IPS-20b (cell line): Measurements from ENCODE around the gene POLR3A.
"Not testable (repeated sequence)": the region's sequence is repeated elsewhere in the genome, so short reads cannot be mapped to it uniquely, and the experiment has no call there.

Experiments
- H3K27ac ChIP-seq: one replicate; pipeline ENCODE4 v1.5.1; 2013; ENCODE audit warnings: low read length
- H3K27me3 ChIP-seq: 2 replicates; pipeline ENCODE4 v1.6.1; 2013; ENCODE audit warnings: mild to moderate bottlenecking, low read length, inconsistent platforms; ENCODE audit not compliant: insufficient read depth
- H3K36me3 ChIP-seq: 2 replicates; pipeline ENCODE4 v1.6.1; 2013; ENCODE audit warnings: low read depth, mild to moderate bottlenecking, inconsistent platforms, low read length, moderate library complexity; ENCODE audit not compliant: insufficient read depth
- H3K4me1 ChIP-seq: 2 replicates; pipeline ENCODE4 v1.6.1; 2013; ENCODE audit warnings: mild to moderate bottlenecking, control low read depth, inconsistent platforms, low read length, moderate library complexity; ENCODE audit not compliant: insufficient read depth
- H3K4me3 ChIP-seq: 2 replicates; pipeline ENCODE4 v1.5.1; 2013; ENCODE audit warnings: mild to moderate bottlenecking, low read length, inconsistent platforms
- H3K9ac ChIP-seq: 2 replicates; pipeline ENCODE4 v1.6.1; 2013; ENCODE audit warnings: low read depth, mild to moderate bottlenecking, inconsistent platforms, low read length, moderate library complexity
- H3K9me3 ChIP-seq: 2 replicates; pipeline ENCODE4 v1.6.1; 2013; ENCODE audit warnings: mild to moderate bottlenecking, low read depth, low read length, inconsistent platforms; ENCODE audit not compliant: insufficient read depth

The POLR3A gene

DNA sequence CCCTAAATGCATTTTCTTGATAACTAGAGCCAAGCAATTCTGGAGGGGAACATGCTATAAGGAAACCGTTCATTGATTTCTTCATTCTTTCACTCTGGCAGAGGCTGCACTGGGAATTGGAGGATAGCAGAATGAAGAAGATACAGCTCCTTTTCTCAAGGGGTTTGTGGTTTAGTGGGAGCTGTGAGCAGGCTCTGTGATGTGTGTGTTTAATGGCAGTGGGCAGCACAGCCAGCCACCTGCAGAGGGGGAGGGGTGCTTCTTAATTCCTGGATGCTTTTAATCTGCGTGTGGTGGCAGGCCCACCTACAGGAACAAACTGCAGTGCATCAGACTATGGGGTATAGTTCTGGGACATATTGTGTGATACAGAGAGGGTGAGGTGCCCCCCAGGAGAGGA lies 36.3 kb upstream of the POLR3A start:
- H3K4me3 ChIP-seq, result no peak overlapping the region
- no peaks in the 10 kb centered on the region for H3K4me1 ChIP-seq
- H3K27me3 ChIP-seq, result no peaks in the 10 kb centered on the region
- no peaks in the 10 kb centered on the region for H3K36me3 ChIP-seq
- no peak overlapping the region for H3K27ac ChIP-seq
- H3K9me3 ChIP-seq, result no peaks in the 10 kb centered on the region
- no peak overlapping the region for H3K9ac ChIP-seq

DNA sequence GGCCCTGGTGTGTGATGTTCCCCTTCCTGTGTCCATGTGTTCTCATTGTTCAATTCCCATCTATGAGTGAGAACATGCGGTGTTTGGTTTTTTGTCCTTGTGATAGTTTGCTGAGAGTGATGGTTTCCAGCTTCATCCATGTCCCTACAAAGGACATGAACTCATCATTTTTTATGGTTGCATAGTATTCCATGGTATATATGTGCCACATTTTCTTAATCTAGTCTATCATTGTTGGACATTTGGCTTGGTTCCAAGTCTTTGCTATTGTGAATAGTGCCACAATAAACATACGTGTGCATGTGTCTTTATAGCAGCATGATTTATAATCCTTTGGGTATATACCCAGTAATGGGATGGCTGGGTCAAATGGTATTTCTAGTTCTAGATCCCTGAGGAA lies 35.6 kb upstream of the POLR3A start:
- H3K4me1 ChIP-seq, H3K4me3 ChIP-seq, H3K9ac ChIP-seq, H3K27ac ChIP-seq, H3K9me3 ChIP-seq, H3K36me3 ChIP-seq, H3K27me3 ChIP-seq: not testable (repeated sequence)

DNA sequence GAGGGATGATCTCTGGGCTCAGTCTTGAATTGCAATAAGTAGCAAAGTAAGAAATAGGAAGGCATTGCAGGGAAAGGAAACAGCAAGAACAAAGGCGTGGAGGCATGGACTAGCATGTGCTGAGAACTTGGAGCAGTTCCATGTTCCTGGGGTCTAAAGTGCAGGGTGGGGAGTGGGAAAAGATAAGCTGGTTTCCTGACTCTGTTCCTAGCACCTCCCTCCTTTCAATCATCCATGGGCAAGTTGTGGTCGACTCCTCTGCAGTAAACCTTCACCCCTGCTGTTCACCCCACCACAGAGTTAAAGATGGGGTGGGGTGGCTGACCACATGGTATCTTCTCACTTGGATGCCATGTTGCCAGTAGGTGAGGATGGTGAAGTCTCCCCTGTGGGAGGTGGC lies 33.9 kb upstream of the POLR3A start:
- H3K27ac ChIP-seq, result no peak overlapping the region

GRCh38 chr10:78062296-78062695 lies 33.0 kb upstream of the POLR3A start:
- Histone ChIP-seq H3K27ac (no peak overlapping the region), H3K27me3 (no peaks in the 10 kb centered on the region), H3K9ac (no peak overlapping the region), H3K36me3 (no peaks in the 10 kb centered on the region), H3K4me1 (peaks cover 5% of the 10 kb centered on the region; the same call in 1 of the 2 replicates), H3K4me3 (no peak overlapping the region), H3K9me3 (no peaks in the 10 kb centered on the region)

More for the DNA sequence above, 33.9 kb upstream of the POLR3A start:
- peaks cover 5% of the 10 kb centered on the region; the same call in 1 of the 2 replicates for H3K4me1 ChIP-seq
- H3K36me3 ChIP-seq, result no peaks in the 10 kb centered on the region
- no peaks in the 10 kb centered on the region for H3K27me3 ChIP-seq
- no peak overlapping the region for H3K4me3 ChIP-seq
- H3K9ac ChIP-seq, result no peak overlapping the region
- H3K9me3 ChIP-seq, result no peaks in the 10 kb centered on the region

GRCh38 chr10:78059906-78060702 lies 30.8 kb upstream of the POLR3A start:
- H3K4me1 ChIP-seq, result peaks cover 5% of the 10 kb centered on the region; the same call in 1 of the 2 replicates
- no peak overlapping the region for H3K4me3 ChIP-seq
- no peaks in the 10 kb centered on the region for H3K27me3 ChIP-seq
- H3K27ac ChIP-seq, result no peak overlapping the region
- no peaks in the 10 kb centered on the region for H3K36me3 ChIP-seq
- H3K9ac ChIP-seq, result no peak overlapping the region
- no peaks in the 10 kb centered on the region for H3K9me3 ChIP-seq

DNA sequence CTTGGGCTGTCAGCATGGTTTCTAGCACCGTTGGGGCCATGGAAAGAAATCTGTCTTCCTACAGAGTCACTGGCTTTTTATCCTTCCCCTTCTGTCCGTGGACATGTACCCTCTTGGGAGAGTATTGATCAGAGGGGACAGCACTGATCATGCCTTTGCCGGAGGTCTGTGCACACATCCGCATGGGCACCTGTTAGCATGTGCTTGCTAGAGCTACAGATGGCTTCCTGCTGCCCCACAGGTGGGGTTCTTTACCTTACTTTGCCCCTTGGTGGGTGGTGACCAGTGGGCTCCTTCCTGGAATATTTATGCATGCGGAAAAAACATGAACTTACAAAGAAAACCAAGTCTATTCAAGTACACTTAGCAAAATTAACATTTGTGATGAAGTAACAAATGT lies 29.2 kb upstream of the POLR3A start:
- Histone ChIP-seq H3K36me3 (no peaks in the 10 kb centered on the region), H3K27ac (no peak overlapping the region), H3K9me3 (no peaks in the 10 kb centered on the region), H3K4me1 (peaks cover 5% of the 10 kb centered on the region; the same call in 1 of the 2 replicates), H3K27me3 (no peaks in the 10 kb centered on the region), H3K4me3 (no peak overlapping the region), H3K9ac (no peak overlapping the region)

DNA sequence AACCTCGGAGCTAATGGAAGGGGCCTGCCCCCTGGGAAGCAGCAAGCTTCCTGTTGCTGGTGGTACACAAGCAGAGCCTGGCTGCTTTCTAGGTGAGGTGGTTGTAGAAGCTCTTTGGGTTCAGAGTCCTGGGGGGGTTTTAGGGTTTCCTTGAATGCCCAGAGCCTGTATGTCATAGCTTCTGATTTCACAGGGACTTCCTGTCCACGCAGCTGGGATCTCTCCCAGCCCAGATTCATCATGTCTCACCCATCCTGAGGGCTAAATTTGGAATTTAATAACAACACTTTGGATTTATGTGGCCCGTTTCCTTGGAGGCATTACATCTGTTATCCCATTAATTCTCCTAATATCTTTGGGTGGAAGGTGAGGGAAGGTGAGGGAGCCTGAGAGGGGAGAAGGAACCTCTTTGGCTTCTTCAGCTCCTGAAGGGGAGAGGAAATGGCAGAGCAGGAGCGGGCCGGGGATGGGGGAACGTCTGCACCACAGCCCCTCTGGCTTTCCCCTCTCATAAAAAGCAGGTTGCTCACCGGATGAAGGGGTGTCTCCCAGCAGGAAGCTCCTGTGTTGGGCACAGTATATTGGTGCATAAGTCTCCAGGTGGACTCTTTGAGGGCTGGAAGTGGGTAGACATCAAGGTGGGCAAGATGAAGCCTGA lies 24.0 kb upstream of the POLR3A start:
- Histone ChIP-seq H3K4me1 (no peaks in the 10 kb centered on the region; the same call in 1 of the 2 replicates), H3K36me3 (no peaks in the 10 kb centered on the region), H3K9me3 (no peaks in the 10 kb centered on the region), H3K27ac (no peak overlapping the region), H3K4me3 (no peak overlapping the region), H3K27me3 (no peaks in the 10 kb centered on the region), H3K9ac (no peak overlapping the region)

DNA sequence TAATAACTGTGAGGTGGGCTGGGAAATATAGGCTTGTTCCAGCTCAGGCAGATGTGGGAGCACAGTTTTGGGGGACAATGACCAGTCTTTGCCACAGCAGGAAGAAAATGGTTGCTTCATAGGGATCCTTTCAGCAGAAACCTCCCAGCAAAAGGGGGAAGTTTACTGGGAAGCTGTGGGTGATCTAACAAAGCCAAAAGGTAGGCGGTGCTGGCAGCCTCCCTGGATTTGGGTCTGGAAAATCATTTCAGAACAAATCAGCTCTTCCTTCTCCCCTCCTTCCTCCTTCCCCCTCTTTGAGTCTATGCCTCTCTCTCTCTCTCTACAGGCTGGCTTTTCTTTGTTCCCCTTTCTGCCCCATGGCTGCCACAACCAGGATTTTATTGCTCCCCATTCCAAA lies 20.5 kb upstream of the POLR3A start:
- Histone ChIP-seq H3K4me3 (no peak overlapping the region), H3K27ac (no peak overlapping the region), H3K9me3 (no peaks in the 10 kb centered on the region), H3K36me3 (no peaks in the 10 kb centered on the region), H3K4me1 (peaks cover 3% of the 10 kb centered on the region; the same call in 1 of the 2 replicates), H3K27me3 (no peaks in the 10 kb centered on the region), H3K9ac (no peak overlapping the region)

GRCh38 chr10:78047314-78047891 lies 18.1 kb upstream of the POLR3A start:
- Histone ChIP-seq H3K4me1 (peaks cover 9% of the 10 kb centered on the region; the same call in 1 of the 2 replicates), H3K27ac (no peak overlapping the region), H3K4me3 (no peak overlapping the region; the same call in 1 of the 2 replicates), H3K9ac (no peak overlapping the region), H3K27me3 (no peaks in the 10 kb centered on the region), H3K9me3 (no peaks in the 10 kb centered on the region), H3K36me3 (peaks cover 5% of the 10 kb centered on the region)

- no peak overlapping the region for H3K9ac ChIP-seq
- H3K4me1 ChIP-seq, result peaks cover 9% of the 10 kb centered on the region; the same call in 1 of the 2 replicates
- no peak overlapping the region for H3K4me3 ChIP-seq
- H3K27ac ChIP-seq, result no peak overlapping the region
- peaks cover 11% of the 10 kb centered on the region for H3K36me3 ChIP-seq
- no peaks in the 10 kb centered on the region for H3K27me3 ChIP-seq
- H3K9me3 ChIP-seq, result no peaks in the 10 kb centered on the region
Observed at GRCh38 chr10:78046711-78047269, 17.5 kb upstream of the POLR3A start.

DNA sequence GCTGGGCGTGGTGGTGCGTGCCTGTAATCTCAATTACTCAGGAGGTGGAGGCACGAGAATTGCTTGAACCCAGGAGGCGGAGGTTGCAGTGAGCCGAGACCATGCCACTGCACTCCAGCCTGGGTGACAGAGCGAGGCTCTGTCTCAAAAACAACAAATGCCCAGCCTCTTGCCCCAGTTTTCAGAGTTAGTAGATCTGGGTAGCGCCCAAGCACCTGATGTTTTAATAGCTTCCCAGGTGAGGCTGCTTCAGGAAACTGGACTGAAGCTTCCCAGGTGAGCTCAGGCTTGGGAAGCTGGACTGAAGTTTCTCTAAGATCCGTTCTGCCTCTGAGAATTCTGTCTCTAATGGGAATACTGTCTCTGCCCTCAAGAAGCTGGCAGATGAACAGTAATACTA lies 16.5 kb upstream of the POLR3A start:
- H3K4me1 ChIP-seq, result peaks cover 12% of the 10 kb centered on the region
- H3K9ac ChIP-seq, result no peak overlapping the region
- no peak overlapping the region for H3K4me3 ChIP-seq
- H3K9me3 ChIP-seq, result no peaks in the 10 kb centered on the region
- H3K27me3 ChIP-seq, result no peaks in the 10 kb centered on the region
- H3K36me3 ChIP-seq, result peaks cover 20% of the 10 kb centered on the region
- no peak overlapping the region for H3K27ac ChIP-seq
